ENCODE data around the gene PARD3B. TPM values are rescaled to one million over a fixed set of nuclear protein-coding genes. Genes with fewer than 3 reads are reported as not detected.

PARD3B gene
- total RNA-seq, 1 donor from 2014 or later: 29.7 TPM

- peaks cover 21% of the 10 kb centered on the region for H3K4me1 Mint-ChIP-seq (ENCODE audit: low read depth)
- TF ChIP-seq, protein P1, sequence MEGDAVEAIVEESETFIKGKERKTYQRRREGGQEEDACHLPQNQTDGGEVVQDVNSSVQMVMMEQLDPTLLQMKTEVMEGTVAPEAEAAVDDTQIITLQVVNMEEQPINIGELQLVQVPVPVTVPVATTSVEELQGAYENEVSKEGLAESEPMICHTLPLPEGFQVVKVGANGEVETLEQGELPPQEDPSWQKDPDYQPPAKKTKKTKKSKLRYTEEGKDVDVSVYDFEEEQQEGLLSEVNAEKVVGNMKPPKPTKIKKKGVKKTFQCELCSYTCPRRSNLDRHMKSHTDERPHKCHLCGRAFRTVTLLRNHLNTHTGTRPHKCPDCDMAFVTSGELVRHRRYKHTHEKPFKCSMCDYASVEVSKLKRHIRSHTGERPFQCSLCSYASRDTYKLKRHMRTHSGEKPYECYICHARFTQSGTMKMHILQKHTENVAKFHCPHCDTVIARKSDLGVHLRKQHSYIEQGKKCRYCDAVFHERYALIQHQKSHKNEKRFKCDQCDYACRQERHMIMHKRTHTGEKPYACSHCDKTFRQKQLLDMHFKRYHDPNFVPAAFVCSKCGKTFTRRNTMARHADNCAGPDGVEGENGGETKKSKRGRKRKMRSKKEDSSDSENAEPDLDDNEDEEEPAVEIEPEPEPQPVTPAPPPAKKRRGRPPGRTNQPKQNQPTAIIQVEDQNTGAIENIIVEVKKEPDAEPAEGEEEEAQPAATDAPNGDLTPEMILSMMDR (IDR thresholded peaks at IDR 0.05; ENCODE audit: unreplicated experiment): no peak
- no peak for DNase-seq (ENCODE audit: low spot score, unreplicated experiment)
- no peaks in the 10 kb centered on the region for H3K27me3 Mint-ChIP-seq
- H3K9me3 Mint-ChIP-seq (ENCODE audit: low read depth): peaks cover 3% of the 10 kb centered on the region
- peaks cover 1% of the 10 kb centered on the region for H3K36me3 Mint-ChIP-seq (ENCODE audit: insufficient read depth)
- no peak overlapping the region for H3K4me3 Mint-ChIP-seq (ENCODE audit: low read depth)
- no peak overlapping the region for H3K27ac Mint-ChIP-seq
These were observed 1083.1 kb downstream of the PARD3B start for GRCh38 chr2:205628422-205628821.

GRCh38 chr2:205629091-205629776, 1084.0 kb downstream of the PARD3B start:
- H3K27ac Mint-ChIP-seq: no peak overlapping the region
- H3K4me3 Mint-ChIP-seq (ENCODE audit: low read depth): no peak overlapping the region
- H3K36me3 Mint-ChIP-seq (ENCODE audit: insufficient read depth): peaks cover 1% of the 10 kb centered on the region
- peaks cover 3% of the 10 kb centered on the region for H3K9me3 Mint-ChIP-seq (ENCODE audit: low read depth)
- TF ChIP-seq, protein P1 (IDR thresholded peaks at IDR 0.05; ENCODE audit: unreplicated experiment): no peak
- peaks cover 21% of the 10 kb centered on the region for H3K4me1 Mint-ChIP-seq (ENCODE audit: low read depth)
- no peak for DNase-seq (ENCODE audit: low spot score, unreplicated experiment)
- no peaks in the 10 kb centered on the region for H3K27me3 Mint-ChIP-seq

- TF ChIP-seq, protein P1 (IDR thresholded peaks at IDR 0.05; ENCODE audit: unreplicated experiment): no peak
- Mint-ChIP-seq H3K4me1 (ENCODE audit: low read depth) (peaks cover 33% of the 10 kb centered on the region), H3K36me3 (ENCODE audit: insufficient read depth) (peaks cover 1% of the 10 kb centered on the region), H3K4me3 (ENCODE audit: low read depth) (no peak overlapping the region), H3K9me3 (ENCODE audit: low read depth) (peaks cover 3% of the 10 kb centered on the region), H3K27ac (no peak overlapping the region), H3K27me3 (peaks cover 3% of the 10 kb centered on the region)
- DNase-seq (ENCODE audit: low spot score, unreplicated experiment): no peak
These were observed 1088.7 kb downstream of the PARD3B start for GRCh38 chr2:205633994-205634393.

- TF ChIP-seq, protein P1 (IDR thresholded peaks at IDR 0.05; ENCODE audit: unreplicated experiment): no peak
- Mint-ChIP-seq H3K9me3 (ENCODE audit: low read depth) (peaks cover 7% of the 10 kb centered on the region), H3K27me3 (peaks cover 3% of the 10 kb centered on the region), H3K27ac (no peak overlapping the region), H3K4me3 (ENCODE audit: low read depth) (no peak overlapping the region), H3K36me3 (ENCODE audit: insufficient read depth) (peaks cover 1% of the 10 kb centered on the region), H3K4me1 (ENCODE audit: low read depth) (peaks cover 23% of the 10 kb centered on the region)
- DNase-seq (ENCODE audit: low spot score, unreplicated experiment): no peak
These were observed 1091.5 kb downstream of the PARD3B start for GRCh38 chr2:205636549-205637319.

- Mint-ChIP-seq H3K27ac (no peak overlapping the region), H3K9me3 (ENCODE audit: low read depth) (peaks cover 7% of the 10 kb centered on the region), H3K36me3 (ENCODE audit: insufficient read depth) (peaks cover 1% of the 10 kb centered on the region), H3K27me3 (peaks cover 3% of the 10 kb centered on the region), H3K4me3 (ENCODE audit: low read depth) (no peak overlapping the region), H3K4me1 (ENCODE audit: low read depth) (peaks cover 27% of the 10 kb centered on the region)
- DNase-seq (ENCODE audit: low spot score, unreplicated experiment): no peak
- TF ChIP-seq, protein P1 (IDR thresholded peaks at IDR 0.05; ENCODE audit: unreplicated experiment): no peak
These were observed 1092.0 kb downstream of the PARD3B start for GRCh38 chr2:205637320-205637602.

All from progenitor cell of endocrine pancreas (in vitro differentiated cells).